SH-SY5Y (cell line): Measurements from ENCODE around the gene GRIP1.

Source experiments
- GATA2 ChIP-seq: IDR thresholded peaks from 2 replicates; pipeline ENCODE4 v1.6.1; 2011; ENCODE audit warnings: mild to moderate bottlenecking, low read depth, low read length
- GATA3 ChIP-seq: IDR thresholded peaks from 2 replicates; pipeline ENCODE4 v1.6.1; 2011; ENCODE audit warnings: low read depth, mild to moderate bottlenecking, low read length, moderate library complexity

DNA sequence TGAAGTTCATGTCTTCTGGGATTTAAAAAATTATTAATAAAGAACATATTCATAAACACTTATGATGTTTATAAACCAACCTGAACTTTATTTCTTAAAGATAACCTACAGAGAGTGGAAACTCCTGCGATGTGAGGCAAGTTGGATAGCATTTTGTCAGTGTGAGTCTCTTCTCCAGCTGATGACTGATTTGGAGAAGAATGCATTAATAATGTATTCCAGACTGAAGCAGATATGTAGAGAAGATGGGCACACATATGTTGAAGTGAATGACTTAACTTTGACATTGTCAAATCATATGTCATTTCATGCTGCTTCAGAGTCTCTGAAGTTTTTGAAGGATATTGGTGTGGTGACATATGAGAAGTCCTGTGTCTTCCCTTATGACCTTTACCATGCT is 369.3 kb downstream of the GRIP1 start:
- no peak for TF ChIP-seq GATA2
- TF ChIP-seq GATA3 = no peak
